ENCODE data around the gene IMMP1L.

IMMP1L gene

DNA sequence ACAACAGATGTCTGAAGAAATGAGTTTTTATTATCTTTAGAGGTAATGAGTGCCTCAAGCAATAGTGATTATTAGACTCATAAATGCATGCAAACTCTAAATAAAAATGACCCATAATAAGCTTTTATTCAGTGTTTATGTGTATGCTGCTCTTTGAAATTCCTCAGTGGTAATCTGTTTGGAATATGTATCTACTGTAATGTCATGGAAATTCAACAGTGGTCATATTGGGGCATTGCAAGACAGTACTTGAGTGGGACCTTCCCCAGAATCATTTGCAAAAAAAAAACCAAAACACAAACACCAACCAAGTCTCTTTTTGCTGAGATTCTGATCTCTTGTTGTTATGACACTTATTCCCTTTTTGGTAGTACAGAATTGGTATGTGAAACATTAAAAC is 104.8 kb downstream of the IMMP1L start:
- DNase-seq (ENCODE audit: low read depth in 3 of 3, low spot score in 1 of 3): no peak

DNA sequence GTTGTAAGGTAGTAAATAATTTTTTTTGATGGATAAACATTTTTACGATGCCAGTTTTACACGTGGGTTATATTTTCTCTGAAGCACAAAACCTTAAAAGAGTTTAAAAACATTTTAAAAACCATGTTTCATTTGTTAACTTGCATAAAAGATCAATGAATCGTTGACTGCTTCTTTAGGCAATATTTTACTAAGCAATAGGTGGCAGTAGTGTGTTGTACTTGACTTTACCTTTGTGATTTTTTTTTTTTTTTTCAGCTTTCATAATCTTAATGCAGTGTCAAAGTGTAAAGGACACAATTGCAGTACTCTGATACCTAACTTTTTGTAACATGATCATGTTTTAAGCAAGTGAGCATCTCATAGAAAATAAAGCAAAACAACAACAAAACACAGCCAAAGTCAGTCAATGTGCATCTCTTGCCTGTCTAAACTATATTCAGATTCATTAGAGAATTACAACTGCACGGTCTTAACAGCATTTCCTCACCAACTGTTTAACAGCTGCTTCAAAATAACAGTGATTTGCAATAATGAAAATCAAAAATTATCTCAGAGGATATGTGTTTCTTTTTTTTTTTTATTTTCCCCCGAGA is 112.1 kb downstream of the IMMP1L start:
- DNase-seq (ENCODE audit: low read depth in 3 of 3, low spot score in 1 of 3): no peak

DNA sequence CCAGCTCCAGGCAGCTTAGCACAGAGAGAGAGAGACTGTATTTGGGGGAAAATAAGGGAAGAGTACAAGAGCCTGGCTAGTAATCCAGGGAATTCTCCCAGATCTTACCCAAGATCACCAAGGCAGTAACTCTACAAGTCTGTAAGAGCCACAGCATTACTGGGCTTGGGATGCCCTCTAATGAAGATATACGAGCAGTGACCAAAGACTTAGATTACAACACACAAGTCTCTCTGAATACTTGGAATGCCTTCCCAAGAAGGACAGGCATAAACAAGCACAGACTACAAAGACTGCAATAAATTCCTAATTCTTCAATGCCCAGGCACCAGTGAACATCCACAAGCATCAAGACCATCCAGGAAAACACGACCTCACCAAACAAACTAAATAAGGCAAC is 122.0 kb downstream of the IMMP1L start:
- no peak for DNase-seq (ENCODE audit: low read depth in 3 of 3, low spot score in 1 of 3)

DNA sequence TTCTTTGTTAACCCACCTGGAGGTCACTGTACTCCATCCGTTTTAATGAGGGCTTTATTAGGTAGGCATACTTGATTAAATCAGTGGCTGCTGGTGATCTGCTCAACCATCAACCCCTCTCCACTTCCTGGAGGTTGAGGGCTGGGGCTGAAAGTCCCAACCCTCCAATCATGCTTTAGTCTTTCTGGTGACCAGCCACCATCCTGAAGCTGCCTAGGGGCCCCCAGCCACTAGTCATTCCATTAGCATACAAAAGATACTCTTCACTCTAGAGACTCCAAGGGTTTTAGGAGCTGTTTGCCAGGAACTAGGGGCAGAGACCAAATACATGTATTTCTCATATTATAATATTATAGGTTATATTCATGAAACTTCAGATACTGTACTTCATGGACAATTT is 126.3 kb downstream of the IMMP1L start:
- DNase-seq (ENCODE audit: low read depth in 3 of 3, low spot score in 1 of 3): no peak
